Tongue (tissue), 2 donors: ENCODE data around the gene RECQL5. TPM values are rescaled to one million over a fixed set of nuclear protein-coding genes. Genes with fewer than 3 reads are reported as not detected.

Experiments used
- DNase-seq: peaks from one replicate; pipeline ENCODE4 v3.0.0-alpha.2; 2015
- total RNA-seq: library from RNA; depleted of rRNA; stranded (reverse); fragments of >200 nt; gene quantifications from one replicate; pipeline ENCODE4 v1.2.3, GENCODE V29; 2014

RECQL5 gene
- total RNA-seq, 1 donor from 2014 or later: 21.5 TPM

- no peak for DNase-seq
Observed at GRCh38 chr17:75688209-75688825, 21.4 kb upstream of the RECQL5 start.

DNA sequence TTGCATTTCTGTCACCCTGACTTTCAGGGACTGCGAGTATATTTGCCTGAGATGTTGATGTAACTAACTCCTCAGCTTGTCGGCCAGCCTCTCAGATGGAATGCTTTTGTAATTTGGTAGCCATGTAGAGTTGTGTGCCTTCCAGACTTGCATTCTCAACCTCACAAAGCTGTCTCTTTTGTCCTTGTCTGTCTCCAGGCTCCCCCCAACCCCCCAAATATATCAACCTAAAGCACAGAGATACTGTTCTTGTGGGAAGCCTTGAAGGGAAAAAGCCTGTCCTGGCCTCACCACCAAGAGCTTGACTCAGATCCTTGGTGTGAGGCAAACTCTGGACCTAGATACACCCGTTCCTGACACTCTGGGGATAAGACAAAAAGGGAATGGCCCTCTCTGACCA, 18.5 kb upstream of the RECQL5 start:
- DNase-seq: no peak

DNA sequence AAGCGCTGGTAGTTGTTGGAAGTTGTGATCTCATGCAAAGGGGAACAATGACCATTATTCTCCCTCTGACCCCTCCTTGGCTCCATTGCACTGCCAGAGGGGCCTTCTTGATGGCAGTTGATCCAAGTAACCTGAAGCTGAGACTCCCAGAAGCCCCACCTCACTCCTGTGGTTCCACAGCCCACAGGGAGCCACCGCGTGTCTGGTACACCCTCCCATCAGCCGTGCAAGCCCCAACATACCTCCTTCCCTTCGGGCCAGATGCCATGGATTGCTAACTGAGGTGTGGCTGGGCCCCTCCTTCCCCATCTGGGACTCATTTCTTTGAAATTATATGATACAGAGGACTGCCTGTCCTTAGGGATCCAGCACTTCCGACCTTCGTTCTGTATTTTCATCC, 18.0 kb upstream of the RECQL5 start:
- peak; percentile 67 for DNase-seq

DNA sequence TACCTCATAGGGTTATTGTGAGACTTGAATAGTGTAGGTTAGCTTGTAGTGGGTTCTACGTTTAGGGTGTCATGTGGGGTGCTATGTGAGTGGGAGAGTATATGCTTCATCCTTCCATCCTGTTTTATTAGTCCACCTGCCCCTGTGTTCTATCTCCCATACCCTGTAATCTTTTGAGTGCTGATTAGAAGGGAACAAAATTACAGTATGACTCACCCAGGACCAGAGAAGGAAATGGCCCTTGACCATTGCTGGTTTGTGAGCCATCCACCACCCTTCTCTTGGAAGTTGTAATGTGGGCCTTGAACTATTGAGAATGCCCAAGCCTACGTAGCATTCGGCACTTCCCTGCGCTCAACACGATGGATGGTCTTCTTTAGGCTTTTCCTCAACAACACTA, 17.3 kb upstream of the RECQL5 start:
- DNase-seq: no peak

- DNase-seq: no peak
Observed at GRCh38 chr17:75683583-75683982, 16.6 kb upstream of the RECQL5 start.

DNA sequence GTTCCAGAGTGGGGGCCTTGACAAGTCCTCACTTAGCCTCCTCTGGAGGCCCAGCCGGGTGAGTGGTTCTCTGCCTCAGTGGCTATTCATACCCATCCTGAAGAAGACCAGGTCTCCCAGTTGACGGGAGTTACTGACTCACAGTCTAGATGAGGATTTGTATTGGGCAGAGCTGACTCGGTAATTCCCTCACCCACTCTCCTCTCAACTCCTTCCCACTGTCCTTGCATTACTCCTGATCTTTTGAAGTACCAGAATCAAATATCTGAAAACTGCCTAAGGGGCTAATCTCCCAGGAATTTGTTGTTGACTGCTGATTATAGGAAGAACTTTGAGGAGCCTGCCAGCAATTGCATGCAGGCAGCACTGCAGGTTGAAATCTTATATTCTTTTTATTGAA, 14.3 kb upstream of the RECQL5 start:
- DNase-seq: no peak

DNA sequence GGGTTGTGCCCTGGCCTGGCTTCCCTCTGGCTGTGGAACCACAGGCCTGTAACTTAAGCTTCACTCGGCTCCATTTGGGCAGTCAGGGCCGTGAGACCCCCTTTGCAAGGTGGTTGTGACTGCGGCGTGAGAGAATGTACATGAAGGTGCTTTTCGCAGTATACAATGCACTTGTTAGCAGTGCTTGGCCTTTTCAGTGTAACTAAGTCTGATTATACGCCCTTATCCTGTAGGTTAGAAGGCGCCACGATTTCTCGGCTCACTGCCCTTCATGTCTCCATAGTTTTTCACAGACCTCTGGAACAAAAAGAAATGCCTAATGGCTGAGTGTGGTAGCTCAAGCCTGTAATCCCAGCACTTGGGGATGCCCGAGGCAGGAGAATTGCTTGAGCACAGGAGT, 13.5 kb upstream of the RECQL5 start:
- DNase-seq: no peak

DNA sequence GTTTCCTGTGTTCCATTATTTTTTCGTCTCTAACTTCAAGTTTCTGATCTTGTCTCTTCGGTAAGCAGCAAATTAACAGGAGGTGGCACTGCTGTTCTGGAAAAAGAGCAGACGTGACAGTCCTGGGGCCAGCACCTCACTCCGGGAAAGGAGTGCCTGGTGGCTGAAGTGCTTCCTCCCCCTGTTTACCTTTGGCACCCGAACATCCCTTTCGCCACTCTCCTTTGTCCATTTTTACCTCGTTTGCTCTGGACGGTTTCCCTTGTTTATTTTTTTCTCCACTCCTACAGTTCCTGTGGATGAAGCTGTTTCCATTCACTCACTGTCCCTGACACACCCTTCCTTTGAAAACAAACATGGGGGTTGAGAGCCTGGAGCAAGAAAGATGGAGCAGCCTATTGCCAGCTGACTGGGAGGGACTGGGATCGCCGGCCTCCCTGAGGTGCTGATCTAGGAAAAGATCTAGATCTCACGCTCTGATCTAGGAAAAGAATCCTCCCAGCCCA, 12.8 kb upstream of the RECQL5 start:
- DNase-seq: no peak

DNA sequence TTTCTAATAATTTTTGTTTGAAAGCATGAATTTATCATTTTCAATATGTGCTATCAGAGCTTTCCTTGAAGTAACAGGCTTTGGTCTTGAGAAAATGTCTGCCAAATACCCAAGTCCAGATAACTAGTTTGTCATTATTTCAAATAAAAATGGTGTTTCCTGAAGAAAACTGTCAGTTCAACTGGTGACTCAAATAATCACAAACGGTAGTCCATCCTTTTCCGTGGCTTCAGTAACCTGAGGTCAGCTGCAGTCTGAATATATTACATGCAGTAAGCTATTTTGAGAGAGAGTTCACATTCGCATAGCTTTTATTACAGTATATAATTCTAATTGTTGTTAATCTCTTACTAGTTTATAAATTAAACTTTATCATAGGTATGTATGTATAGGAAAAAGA, 9.5 kb upstream of the RECQL5 start:
- no peak for DNase-seq

- no peak for DNase-seq
Observed at GRCh38 chr17:75673487-75673886, 6.5 kb upstream of the RECQL5 start.

DNA sequence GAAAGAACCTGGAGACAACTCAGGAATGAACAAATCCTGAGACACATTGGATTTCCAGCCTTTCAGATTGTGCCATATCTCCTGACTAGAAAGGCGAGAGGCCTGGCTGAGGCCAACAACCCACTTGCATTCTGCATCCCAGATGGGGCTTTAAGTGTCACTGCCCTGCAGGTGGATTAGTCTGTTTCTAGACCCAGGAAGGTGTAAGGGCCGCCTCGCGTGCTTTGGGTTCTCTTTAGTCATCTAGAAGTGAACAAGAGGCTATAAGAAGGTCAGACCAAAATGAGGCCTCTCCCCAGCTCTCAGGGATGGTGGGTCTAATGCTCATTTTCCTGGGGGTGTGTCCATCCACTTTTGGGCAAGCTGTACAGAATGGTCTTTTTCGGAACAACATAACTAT, 5.1 kb upstream of the RECQL5 start:
- DNase-seq: no peak

GRCh38 chr17:75670868-75671267, 3.9 kb upstream of the RECQL5 start:
- no peak for DNase-seq

DNA sequence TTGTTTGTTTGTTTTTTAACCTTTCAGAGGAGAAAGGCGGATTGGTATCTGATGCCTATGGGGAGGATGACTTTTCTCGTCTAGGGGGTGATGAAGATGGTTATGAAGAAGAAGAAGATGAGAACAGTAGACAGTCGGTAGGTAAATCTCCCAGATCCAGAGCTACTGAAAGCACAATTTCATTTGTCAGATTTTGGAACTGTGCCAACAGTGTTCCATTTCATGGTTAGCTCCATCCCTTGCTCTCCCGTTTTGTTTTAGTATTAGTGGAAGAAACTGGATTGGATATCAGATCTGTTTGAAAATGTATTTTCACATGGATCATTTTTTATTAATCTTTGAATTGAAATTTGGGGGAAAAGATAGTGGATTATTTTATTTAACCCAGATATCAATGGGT, 1.5 kb upstream of the RECQL5 start:
- no peak for DNase-seq

DNA sequence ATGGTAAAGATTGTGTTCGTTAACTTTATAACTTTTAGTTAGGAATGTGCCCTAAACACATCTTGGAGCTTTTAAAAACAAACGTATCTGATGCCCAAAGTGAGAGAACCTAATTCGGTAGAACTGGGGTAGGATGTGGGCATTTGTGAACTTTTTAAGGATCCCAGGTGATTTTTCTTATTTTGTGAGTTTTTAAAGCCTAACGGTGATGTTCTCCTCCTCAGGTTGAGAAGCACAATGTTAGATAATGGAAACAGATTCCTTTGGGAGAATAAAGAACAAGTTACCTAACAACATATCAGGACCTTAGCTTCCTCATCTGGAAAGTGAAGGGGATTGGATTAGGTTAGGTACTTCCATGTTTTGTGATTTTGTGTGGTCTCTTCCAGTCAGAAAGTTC, 871 bp upstream of the RECQL5 start:
- no peak for DNase-seq

DNA sequence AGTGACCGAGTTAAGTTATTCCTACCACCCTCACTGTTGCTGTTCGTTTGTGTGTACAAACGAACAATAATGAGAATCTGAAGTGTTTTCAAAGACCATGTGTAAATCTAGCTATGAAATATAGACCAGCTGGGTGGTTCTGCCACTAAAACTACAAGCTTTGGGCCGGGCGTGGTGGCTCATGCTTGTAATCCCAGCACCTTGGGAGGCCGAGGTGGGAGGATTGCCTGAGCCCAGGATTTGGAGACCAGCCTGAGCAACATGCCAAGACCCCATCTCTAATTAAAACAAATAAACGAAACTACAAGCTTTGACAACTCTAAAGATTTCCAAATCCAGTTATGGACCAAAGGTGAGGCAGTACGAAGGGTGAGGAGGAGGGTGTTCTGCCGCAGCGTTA, 973 bp downstream of the RECQL5 start:
- DNase-seq: no peak

DNA sequence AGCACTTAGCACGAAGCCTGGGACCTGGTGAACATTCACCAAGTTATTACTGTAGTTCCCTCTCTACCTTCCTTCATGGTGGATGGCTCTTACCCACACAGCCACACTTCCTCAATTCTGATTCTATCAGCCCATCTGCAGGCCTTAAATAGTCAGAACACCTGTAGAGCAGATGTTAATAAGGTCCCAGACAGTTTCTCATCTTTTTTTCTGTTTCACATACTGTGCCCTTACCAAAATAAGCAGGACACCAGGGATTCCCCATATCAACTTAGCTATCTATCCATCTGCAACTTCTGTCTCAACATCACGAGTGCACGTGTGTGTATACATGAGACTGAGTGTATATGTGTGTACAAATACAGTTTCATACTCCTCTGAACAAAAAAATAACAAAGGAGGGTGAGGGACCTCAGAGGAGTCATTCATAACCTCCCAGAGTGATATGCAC, 2.8 kb downstream of the RECQL5 start:
- no peak for DNase-seq

DNA sequence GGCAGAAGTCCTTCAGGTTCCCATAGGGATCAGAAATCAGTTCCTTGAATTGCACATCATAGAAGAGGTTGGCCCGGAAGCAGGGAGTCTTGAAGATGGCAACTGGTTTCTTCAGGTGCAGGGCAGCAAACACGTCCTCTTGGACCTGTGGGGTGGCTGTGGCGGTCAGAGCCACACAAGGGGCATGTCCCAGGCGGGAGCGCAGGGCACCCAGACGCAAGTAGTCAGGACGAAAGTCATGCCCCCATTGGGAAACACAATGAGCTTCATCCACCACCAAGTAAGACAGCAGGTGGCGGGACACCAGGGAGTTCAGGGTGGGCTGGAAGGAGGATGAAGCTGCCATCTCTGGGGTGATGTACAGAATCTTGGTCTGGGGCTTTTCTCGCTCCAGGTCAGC, 4.4 kb downstream of the RECQL5 start:
- DNase-seq: no peak

DNA sequence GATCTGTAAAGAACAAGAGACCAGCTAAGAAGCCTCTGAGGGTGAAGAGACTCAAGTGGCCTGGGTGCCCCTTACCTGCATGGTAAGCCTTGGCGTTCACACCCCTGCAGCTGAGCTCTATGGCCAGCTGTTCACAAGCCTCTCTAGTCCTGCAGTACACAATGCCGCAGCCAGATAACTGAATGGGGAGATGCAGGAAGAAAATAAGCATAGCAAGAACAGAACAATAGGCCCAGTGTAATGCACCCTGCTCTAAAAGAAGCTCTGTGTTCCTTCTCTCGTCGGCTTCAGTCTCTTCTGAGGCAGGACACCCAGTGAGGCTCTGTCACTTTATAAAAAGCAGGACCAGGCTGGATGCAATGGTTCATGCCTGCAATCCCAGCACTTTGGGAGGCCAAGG, 5.4 kb downstream of the RECQL5 start:
- DNase-seq: no peak

- no peak for DNase-seq
Observed at GRCh38 chr17:75658237-75658636, 8.7 kb downstream of the RECQL5 start.

GRCh38 chr17:75654176-75654575, 12.8 kb downstream of the RECQL5 start:
- DNase-seq: no peak

DNA sequence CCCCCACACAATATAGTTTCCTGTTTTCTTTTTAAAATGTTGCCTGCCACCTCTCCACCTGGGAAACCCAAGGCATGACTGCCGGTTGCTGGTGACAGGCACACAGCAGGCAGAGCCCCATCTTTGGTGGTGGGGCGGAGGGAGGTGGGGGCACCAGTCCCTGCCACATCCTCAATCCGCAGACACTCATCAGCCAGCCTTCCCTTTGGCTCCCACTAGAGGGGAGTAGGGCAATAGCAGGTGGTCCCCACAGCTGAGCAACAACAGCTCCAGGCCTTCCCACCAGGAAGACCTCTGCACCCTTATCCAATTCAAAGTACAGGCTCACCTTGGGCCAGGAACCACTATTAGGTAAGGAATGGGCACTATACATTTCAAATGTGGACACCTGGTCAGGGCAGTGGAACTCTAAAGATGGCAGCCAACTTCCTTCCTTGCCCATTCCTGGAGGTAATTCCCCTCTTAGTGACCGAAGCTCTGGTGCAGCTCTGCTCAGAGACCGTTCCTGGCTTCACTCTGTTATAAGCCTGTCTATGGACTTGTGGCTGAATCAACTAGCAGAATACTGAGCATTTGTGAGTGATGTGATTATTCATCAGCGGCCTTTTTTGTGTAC, 13.9 kb downstream of the RECQL5 start:
- DNase-seq: peak; percentile 64

- DNase-seq: no peak
Observed at GRCh38 chr17:75652341-75652740, 14.6 kb downstream of the RECQL5 start.

GRCh38 chr17:75650874-75651273, 16.1 kb downstream of the RECQL5 start:
- DNase-seq: no peak

- DNase-seq: no peak
Observed at GRCh38 chr17:75649687-75650086, 17.3 kb downstream of the RECQL5 start.
